Measurements from ENCODE around the gene VASP. TPM values are rescaled to one million over a fixed set of nuclear protein-coding genes. Genes with fewer than 3 reads are reported as not detected.

VASP gene
- total and polyA plus RNA-seq, 2 of the 13 experiments (the other 11 are each of a cell fraction or from before 2014, with no cell fraction given), result 41.8 to 67.1 TPM

DNA sequence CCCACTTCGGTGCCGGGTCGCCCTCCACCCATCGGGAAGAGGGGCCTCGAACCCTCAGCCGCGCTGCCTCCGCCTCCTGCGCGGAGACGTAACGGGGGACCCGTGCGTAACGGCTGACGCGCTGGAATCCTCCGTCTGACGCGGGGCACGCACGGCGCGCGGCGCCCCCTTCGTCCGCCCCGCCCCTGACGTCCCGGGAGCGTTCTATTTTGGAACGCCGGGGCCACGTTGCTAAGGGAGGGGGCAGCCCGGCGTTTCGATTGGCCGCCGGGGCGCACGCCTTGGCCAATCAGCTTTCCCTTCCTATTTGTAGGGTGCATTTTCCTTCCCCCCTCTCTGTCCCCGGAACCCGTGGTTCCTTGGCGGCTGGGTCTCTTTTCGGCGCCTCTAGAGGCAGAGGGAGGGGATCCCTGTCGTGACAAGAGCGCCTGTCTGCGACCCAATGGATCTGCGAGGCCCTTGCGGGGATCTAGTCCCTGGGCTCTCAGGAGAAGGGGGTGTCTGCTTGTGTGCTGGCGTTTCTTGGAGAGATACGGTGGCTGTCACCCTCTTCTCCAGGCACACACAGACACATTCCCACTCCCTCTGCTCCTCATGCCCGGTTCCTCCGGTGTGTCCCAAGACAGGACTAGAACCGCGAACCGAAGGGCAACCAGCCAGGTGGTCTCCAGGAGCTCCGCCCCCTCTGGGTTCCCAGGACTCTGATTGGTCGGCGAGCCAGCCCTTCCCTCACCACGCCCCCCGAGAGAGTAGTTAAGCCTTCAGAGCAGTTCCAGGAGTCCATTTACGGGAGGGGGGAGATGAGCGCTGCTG, 37.9 kb upstream of the VASP start (continued):
- TF ChIP-seq, protein P1, sequence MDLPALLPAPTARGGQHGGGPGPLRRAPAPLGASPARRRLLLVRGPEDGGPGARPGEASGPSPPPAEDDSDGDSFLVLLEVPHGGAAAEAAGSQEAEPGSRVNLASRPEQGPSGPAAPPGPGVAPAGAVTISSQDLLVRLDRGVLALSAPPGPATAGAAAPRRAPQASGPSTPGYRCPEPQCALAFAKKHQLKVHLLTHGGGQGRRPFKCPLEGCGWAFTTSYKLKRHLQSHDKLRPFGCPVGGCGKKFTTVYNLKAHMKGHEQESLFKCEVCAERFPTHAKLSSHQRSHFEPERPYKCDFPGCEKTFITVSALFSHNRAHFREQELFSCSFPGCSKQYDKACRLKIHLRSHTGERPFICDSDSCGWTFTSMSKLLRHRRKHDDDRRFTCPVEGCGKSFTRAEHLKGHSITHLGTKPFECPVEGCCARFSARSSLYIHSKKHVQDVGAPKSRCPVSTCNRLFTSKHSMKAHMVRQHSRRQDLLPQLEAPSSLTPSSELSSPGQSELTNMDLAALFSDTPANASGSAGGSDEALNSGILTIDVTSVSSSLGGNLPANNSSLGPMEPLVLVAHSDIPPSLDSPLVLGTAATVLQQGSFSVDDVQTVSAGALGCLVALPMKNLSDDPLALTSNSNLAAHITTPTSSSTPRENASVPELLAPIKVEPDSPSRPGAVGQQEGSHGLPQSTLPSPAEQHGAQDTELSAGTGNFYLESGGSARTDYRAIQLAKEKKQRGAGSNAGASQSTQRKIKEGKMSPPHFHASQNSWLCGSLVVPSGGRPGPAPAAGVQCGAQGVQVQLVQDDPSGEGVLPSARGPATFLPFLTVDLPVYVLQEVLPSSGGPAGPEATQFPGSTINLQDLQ (CRISPR knock-in tag; IDR thresholded peaks at IDR 0.05), result no peak
- TF ChIP-seq, protein P2, sequence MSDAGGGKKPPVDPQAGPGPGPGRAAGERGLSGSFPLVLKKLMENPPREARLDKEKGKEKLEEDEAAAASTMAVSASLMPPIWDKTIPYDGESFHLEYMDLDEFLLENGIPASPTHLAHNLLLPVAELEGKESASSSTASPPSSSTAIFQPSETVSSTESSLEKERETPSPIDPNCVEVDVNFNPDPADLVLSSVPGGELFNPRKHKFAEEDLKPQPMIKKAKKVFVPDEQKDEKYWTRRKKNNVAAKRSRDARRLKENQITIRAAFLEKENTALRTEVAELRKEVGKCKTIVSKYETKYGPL (CRISPR knock-in tag; IDR thresholded peaks at IDR 0.05), result no peak
- TF ChIP-seq POLR2AphosphoS2 (IDR thresholded peaks at IDR 0.05; ENCODE audit: low read depth, low read length) (no peak), CREB1 (IDR thresholded peaks at IDR 0.05) (peak; percentile 91), CREB1 (CRISPR knock-in tag; IDR thresholded peaks at IDR 0.05) (peak; percentile 94), ZNF230 (CRISPR knock-in tag; IDR thresholded peaks at IDR 0.05) (no peak)
- TF ChIP-seq, protein P3, sequence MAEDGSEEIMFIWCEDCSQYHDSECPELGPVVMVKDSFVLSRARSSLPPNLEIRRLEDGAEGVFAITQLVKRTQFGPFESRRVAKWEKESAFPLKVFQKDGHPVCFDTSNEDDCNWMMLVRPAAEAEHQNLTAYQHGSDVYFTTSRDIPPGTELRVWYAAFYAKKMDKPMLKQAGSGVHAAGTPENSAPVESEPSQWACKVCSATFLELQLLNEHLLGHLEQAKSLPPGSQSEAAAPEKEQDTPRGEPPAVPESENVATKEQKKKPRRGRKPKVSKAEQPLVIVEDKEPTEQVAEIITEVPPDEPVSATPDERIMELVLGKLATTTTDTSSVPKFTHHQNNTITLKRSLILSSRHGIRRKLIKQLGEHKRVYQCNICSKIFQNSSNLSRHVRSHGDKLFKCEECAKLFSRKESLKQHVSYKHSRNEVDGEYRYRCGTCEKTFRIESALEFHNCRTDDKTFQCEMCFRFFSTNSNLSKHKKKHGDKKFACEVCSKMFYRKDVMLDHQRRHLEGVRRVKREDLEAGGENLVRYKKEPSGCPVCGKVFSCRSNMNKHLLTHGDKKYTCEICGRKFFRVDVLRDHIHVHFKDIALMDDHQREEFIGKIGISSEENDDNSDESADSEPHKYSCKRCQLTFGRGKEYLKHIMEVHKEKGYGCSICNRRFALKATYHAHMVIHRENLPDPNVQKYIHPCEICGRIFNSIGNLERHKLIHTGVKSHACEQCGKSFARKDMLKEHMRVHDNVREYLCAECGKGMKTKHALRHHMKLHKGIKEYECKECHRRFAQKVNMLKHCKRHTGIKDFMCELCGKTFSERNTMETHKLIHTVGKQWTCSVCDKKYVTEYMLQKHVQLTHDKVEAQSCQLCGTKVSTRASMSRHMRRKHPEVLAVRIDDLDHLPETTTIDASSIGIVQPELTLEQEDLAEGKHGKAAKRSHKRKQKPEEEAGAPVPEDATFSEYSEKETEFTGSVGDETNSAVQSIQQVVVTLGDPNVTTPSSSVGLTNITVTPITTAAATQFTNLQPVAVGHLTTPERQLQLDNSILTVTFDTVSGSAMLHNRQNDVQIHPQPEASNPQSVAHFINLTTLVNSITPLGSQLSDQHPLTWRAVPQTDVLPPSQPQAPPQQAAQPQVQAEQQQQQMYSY (CRISPR knock-in tag; IDR thresholded peaks at IDR 0.05), result no peak
- TF ChIP-seq, protein P4, sequence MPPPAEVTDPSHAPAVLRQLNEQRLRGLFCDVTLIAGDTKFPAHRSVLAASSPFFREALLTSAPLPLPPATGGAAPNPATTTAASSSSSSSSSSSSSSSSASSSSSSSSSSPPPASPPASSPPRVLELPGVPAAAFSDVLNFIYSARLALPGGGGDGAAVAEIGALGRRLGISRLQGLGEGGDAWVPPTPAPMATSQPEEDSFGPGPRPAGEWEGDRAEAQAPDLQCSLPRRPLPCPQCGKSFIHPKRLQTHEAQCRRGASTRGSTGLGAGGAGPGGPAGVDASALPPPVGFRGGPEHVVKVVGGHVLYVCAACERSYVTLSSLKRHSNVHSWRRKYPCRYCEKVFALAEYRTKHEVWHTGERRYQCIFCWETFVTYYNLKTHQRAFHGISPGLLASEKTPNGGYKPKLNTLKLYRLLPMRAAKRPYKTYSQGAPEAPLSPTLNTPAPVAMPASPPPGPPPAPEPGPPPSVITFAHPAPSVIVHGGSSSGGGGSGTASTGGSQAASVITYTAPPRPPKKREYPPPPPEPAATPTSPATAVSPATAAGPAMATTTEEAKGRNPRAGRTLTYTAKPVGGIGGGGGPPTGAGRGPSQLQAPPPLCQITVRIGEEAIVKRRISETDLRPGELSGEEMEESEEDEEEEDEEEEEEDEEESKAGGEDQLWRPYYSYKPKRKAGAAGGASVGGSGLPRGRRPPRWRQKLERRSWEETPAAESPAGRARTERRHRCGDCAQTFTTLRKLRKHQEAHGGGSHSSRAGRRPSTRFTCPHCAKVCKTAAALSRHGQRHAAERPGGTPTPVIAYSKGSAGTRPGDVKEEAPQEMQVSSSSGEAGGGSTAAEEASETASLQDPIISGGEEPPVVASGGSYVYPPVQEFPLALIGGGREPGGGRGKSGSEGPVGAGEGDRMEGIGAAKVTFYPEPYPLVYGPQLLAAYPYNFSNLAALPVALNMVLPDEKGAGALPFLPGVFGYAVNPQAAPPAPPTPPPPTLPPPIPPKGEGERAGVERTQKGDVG (CRISPR knock-in tag; IDR thresholded peaks at IDR 0.05; ENCODE audit: borderline replicate concordance), result no peak
- TF ChIP-seq, protein P5, sequence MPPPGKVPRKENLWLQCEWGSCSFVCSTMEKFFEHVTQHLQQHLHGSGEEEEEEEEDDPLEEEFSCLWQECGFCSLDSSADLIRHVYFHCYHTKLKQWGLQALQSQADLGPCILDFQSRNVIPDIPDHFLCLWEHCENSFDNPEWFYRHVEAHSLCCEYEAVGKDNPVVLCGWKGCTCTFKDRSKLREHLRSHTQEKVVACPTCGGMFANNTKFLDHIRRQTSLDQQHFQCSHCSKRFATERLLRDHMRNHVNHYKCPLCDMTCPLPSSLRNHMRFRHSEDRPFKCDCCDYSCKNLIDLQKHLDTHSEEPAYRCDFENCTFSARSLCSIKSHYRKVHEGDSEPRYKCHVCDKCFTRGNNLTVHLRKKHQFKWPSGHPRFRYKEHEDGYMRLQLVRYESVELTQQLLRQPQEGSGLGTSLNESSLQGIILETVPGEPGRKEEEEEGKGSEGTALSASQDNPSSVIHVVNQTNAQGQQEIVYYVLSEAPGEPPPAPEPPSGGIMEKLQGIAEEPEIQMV (CRISPR knock-in tag; IDR thresholded peaks at IDR 0.05; ENCODE audit: low read depth), result no peak
- TF ChIP-seq, protein P6, sequence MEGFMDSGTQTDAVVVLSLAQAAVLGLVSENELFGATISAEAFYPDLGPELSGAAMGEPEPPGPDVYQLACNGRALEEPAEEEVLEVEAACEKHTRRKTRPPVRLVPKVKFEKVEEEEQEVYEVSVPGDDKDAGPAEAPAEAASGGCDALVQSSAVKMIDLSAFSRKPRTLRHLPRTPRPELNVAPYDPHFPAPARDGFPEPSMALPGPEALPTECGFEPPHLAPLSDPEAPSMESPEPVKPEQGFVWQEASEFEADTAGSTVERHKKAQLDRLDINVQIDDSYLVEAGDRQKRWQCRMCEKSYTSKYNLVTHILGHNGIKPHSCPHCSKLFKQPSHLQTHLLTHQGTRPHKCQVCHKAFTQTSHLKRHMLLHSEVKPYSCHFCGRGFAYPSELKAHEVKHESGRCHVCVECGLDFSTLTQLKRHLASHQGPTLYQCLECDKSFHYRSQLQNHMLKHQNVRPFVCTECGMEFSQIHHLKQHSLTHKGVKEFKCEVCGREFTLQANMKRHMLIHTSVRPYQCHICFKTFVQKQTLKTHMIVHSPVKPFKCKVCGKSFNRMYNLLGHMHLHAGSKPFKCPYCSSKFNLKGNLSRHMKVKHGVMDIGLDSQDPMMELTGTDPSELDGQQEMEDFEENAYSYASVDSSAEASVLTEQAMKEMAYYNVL (CRISPR knock-in tag; IDR thresholded peaks at IDR 0.05; ENCODE audit: borderline replicate concordance), result no peak; the same call in 1 of the 2 replicates
- TF ChIP-seq, protein P7, sequence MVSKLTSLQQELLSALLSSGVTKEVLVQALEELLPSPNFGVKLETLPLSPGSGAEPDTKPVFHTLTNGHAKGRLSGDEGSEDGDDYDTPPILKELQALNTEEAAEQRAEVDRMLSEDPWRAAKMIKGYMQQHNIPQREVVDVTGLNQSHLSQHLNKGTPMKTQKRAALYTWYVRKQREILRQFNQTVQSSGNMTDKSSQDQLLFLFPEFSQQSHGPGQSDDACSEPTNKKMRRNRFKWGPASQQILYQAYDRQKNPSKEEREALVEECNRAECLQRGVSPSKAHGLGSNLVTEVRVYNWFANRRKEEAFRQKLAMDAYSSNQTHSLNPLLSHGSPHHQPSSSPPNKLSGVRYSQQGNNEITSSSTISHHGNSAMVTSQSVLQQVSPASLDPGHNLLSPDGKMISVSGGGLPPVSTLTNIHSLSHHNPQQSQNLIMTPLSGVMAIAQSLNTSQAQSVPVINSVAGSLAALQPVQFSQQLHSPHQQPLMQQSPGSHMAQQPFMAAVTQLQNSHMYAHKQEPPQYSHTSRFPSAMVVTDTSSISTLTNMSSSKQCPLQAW (CRISPR knock-in tag; IDR thresholded peaks at IDR 0.05), result peak; percentile 73
